HG02678 (cell line): Measurements from ENCODE around the gene SNX27.

Experiments
- ATAC-seq: cut with Tn5 transposase; IDR thresholded peaks from one replicate; pipeline ENCODE4 v1.9.1; 2021; ENCODE audit warnings: mild to moderate bottlenecking, moderate library complexity; ENCODE audit not compliant: unreplicated experiment

Gene SNX27

DNA sequence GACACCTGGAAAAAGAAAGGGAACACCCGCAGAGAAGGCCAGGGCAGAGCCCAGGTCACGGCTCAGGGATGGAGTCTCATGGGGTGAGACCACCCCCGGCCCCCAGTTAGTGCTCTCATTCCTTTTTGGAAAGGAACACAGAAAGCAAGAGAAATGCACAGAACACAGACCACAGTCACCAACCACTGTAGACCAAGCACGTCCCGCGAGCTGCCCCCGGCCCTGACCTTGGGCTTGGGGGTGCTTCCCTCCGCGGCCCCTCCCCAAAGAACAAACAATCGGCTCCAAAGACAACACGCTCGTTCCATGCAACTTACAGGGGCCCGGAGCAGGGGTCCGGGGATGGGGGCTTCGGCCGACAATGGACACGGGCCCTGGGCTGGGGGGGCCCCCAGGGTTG, 92.0 kb downstream of the SNX27 start:
- ATAC-seq = no peak

DNA sequence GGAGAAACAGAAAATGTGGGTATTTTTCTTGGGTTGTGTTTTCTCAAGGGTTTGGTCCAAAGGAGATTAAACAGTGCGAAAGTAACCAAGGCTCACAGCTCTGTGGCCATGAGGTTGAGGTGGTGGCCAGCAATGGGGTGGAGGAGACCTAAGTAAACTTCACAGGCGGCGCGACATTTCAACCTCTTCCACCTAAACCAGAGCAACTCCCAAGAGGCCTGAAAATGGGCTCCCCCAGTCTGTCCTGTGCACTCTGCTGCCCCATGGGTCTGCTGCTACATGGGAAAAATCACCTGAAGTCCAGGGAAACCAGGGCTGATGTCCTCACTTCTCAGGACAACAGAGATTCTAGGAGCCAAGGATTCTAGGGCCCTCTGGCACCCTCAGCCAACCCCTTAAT, 92.4 kb downstream of the SNX27 start:
- ATAC-seq = no peak

DNA sequence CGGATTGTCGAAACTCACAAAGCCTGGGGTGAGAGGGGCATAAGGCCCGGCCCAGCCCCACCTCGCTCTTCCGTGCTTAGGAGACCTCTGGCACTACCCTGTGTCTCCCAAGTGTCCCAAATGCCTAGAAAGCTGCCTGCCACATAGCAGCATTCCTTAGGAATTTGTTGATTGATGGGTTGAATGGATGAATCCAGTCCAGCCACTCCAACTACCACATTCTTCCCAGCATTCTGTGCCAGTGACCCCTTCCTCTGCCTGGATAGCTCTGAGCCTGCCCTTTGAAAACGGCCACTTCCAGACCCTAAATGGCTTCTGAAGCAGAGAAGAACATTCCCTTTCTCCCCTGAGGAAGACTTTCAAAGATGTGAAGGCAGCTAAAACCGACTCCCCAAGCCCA, 93.3 kb downstream of the SNX27 start:
- no peak for ATAC-seq

DNA sequence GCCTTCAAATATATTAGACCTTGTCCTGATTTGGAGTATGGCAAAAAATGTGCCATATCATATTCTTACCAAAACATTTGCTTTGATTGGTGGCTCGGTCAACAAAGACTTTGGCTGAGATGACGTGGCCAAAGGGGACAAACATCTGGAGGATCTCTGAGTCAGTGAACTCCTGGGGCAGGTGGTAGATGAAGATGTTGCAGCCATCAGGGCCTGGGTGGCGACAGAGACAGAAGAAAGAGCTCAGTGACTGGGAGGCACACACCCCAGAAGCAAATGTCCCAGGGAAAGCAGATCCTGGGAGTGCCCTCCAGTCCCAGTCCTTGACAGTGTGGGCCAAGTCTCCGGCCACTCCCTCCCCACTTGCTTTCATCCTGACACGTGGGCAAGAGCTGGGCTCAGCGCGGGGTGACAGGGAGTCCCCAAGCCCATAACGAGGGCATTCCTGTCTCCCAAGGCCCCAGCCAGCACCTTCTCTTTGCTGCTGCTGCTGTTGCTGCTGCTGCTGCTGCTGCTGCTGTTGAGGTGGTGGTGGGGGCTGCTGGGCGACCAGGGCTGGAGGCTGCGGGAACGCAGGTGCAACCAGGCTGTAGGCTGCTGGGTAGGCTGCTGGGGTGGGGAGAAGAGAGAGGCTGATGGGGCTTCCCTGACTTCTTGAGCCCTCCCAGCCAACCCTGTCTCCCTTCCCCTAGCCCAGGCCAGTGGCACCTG, 94.1 kb downstream of the SNX27 start:
- no peak for ATAC-seq

DNA sequence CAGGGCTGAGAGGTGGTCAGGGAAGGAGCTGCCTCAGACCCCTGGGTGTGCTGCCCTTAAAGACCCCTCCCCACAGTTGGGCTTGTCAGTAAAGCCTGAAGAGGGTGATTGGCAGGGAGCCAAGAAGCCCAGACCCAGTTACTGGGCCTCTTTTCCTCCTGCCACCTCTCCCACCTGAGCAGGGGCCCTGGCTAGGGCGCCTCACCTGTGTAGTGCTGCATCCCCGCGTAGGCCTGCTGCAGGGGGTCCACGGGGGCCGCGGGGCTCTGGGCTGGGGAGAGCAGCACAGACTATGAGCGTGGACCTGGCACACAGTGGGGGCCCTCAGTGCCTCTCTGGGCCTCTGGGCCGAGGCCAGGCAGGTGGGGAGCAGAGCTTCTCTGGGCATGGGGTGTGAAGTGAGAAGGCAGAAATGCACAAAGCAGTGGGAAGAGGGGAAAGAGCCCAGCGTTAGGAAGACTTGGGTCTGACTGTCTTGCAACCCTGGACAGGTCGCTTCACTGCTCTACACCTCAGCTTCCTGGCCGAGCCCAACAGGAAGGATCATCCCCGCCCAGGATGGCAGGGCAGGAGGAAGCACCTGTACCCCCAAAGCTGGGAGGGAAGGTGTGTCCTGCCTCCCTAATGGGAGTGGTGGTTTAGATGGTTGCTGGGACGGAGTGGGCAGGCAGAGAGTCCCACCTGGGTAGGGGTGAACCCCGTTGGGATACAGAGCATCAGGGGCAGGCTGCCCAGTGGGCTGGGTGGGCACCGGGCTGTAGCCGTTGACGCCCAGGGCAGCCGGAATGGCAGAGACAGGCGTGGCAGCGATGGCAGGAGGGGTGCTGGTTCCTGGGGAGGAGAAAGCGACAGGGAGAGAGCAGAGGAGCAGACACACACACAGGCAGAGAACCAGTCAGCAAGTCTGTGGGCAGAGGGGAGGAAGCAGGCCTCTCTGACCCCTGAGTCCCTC, 94.9 kb downstream of the SNX27 start:
- ATAC-seq = no peak

DNA sequence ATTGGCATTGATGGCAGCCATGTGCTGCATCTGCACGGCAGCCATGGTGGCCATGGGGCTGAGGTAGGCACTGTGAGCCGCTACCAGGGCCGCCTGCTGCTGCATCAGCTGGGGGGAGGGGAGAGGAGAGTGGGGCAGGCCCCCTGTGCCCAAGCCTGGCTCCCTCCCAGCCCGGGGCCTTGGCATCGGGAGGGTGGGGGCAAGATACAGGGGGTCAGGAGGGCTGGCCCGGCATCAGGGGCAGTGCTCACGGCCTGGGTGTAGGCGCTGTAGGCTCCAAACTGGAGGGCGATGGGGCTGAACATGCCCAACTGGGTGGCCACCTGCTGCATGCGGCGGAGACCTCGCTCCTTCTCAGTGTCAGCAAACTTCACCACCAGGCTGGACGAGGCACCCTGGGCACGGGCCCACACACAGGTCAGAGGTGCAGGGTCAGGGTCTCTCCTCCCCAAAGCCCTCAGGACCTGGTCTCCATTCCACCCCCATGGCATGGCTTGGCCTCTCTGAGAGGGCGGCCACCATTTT, 95.8 kb downstream of the SNX27 start:
- ATAC-seq = no peak

DNA sequence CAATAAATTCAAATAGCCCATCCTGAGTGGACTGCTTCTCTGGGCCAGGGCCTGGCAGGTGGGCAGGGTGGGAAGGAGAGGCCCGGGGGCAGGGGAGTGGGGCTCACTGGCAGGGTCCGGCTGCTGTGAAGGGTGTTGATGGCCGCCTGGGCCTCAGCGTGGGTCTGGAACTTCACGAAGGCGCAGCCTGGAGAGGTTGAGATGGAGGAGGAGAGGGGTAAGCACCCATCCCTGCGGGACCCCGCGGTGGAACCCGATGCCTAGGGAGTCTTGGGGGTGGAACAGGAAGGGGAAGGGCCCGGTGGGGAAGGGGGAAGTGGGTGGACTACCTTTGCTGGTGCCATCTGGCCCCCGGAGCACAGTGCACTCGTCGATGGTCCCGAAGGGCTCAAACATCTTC, 97.0 kb downstream of the SNX27 start:
- no peak for ATAC-seq

DNA sequence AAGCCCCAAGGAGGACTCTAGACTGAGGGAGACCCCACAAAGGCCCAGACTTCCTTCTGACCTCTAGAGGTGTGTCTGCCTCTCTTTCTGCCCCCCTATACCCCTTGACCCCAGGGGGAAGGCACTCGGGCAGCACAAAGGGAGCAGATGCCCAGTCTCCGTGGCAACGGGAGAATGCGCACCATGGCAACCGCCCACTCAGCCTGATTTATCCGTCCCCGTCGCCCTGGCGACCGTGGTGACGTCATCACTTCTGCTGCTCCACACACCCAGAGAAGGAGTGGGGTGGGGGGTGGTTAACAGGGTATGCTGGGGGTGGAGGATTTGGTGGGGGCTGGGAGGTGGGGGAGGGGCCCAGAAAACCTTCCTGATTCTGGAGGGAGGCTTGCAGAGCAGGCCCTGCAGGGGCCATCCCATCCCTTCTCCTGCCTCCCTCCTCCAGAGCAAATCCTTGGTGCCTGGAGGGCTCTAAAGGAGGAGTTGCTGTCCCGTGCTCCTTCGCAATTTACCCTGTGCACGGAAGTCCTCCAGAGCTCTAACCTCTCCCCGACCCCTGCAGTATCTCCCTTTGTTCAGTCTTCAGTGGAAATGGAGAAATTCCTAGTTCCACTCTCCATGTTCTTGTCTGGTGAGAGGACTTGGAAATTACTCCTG, 98.5 kb downstream of the SNX27 start:
- no peak for ATAC-seq

DNA sequence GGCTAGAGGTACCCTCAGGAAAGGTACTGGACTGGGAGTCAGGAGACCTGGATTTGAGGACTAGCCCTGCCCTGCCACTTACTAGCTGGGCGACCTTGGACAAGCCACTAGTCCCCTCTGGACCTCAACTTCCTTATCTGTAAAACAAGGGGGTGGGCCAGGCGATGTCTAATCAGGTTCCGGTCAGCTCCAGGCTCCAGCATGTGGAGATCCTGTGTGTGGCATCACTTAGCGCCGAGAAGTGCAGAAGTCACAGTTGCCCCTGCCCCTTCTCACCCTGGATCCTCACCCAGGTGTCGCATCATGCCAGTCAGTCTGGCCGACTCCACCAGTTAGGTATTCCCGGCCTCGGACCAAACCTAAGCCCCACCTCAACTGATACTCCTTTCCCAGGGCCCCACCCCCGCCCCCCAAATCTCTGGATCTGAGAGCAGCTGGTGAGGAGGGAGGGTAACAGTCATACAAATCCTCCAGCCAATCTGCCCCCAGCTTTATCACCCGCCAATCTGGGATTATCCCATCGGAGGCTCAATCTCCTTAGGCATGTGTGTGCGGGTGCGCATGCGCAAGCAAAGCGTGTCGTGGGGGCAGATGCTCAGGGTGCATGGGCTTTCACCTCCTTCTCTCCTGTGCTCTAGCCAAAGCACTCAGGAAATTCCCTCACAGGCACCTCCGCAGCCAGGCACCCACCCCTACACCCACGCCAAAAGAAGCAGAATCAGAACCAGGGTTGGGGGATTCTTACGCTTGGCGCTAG, 99.4 kb downstream of the SNX27 start:
- no peak for ATAC-seq

DNA sequence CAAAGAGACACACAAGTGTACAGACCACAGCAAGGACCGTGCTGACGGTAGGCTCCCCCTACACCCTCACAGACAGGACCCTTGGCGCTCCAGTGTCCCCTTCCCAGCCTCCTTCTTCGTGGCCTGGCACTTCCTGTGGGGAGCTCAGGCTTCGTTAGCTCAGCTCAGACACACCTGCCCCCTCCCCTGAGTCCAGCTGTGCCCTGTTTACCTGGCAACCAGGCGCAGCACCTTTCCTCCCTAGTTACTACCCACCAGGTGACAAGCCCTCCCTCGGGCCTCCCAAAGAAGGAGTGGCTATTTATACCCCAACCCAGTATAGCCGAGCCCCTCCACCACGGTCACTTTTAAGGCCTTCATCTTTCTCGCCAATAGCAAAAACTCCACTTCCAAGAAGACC, 100.1 kb downstream of the SNX27 start:
- no peak for ATAC-seq

DNA sequence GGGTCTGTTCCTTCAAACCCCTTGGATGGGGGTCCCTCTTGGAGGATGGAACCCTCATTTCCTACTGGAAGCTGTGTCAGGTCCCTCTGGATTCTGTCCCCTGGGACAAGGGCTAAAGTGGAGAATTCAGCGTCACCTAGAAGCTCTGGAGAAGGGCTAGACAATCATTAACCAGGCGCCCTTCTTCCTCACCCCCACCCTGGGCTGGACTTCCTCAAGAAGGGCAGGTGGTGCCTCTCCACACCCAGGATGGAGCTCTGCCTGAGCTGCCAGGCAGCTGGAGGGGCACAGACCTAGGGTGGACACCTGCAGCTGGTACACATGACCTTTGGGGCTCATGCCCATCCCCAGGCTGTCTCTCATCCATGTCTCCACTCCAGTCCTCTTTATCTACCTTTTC, 101.2 kb downstream of the SNX27 start:
- ATAC-seq = no peak

DNA sequence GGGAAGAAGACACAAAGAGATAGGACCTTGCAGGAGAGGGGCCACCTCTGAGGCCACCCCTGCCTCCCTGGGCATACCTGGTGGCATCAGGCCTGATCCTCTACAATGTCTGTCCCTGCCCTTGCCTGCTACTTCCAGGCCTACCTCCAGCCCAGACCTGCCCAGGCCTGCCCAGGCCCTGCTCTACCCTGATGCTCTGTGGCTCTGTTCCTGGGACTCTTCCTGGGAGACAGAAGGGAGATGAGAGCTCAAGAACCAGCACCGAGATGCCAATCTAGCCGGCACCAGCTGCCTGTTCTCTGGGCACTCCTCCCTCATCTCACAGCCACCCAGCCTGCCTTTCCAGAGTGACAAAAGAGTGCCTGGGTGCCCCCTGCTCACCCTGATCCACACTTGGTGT, 102.0 kb downstream of the SNX27 start:
- ATAC-seq = no peak

DNA sequence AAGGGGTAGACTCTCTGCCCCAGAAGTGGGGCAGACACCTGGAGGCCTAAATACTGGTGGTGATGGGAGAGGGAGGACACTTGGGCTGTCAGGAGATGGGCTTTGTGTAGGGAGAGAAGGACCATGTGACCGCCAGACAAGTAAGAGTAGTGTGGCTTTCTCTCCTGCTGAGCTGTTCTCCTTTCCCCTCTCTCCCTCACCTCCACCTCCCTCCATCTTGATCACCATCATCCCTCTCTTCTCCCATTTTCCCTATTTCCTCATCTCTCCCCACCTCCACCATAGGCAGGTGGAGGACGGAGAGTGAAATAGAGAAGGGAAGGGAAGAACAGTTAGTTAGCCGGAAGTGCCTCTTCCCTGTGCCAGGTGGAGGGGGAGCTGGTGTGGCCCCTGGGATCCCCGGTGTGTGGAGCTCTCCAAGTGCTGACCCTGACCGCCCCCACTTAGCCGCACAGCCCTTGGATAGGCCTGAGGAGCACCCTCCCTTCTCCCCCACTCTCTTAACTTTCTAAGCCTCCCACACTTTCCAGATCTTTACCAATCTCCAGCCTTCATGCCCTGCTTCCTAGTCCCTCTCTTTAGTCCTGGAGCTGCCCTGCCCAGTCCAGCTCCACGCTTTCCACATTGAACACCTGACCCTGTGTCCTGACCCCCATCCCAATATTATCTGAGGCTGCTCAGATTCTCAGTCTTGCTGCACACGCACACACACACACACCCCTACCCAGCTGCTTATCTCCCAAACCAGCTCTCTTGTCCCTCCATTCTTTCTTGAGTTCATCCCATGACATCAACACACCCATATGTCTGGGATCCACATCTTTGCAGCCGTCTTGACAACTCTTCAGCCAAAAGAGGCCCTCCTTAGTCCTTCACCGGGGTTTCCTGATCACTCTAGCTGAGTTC, 103.2 kb downstream of the SNX27 start:
- ATAC-seq = no peak

DNA sequence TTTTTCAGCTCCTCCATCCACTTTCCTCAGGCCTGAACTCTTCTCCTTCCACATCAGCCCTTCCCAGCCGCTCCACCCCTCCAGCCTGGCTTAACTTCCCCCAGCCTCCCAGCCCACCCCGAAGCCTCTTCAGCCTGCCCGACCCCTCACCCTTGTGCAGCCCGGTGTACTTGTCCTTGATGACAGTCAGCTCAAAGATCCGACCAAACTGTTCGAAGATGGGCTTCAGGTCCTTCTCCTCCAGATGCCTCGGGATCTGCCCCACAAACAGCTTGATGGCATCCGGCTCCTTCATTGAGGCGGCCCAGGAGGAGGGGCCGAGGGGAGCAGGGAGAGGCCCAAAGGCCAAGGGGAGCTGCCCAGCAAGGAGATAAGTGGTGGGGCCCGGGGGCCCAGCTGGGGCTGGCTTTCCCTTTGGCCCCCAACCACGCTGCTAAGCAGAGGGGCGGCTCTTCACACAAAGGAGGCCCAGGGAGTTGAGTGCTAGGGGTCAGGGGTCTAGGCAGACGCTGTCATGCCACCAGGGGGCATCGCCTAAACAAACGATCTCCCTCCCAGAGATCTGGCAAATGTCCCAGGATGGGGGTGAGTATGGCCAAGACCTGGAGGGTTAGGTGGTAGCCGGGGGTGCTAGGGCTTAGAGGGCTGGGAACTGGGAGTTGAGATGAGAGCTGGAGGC, 104.0 kb downstream of the SNX27 start:
- no peak for ATAC-seq

DNA sequence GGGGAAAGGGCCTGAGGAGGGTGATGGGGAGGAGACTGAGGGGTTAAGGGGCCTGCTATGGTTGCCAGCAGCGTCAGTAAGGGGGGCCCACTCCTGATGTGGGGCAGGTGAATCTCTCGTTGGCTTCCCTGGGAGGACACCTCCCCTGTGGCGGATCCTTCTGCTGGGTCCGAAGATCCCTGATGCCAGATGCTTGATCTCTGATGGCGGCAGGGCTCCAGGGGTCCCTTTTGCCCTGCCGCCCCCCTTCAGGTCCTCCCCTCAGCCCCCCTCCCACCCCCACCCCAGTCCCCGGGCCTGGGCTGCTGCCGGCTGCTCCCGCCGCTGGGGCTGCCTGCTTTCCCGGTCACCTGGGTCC, 104.5 kb downstream of the SNX27 start:
- no peak for ATAC-seq

DNA sequence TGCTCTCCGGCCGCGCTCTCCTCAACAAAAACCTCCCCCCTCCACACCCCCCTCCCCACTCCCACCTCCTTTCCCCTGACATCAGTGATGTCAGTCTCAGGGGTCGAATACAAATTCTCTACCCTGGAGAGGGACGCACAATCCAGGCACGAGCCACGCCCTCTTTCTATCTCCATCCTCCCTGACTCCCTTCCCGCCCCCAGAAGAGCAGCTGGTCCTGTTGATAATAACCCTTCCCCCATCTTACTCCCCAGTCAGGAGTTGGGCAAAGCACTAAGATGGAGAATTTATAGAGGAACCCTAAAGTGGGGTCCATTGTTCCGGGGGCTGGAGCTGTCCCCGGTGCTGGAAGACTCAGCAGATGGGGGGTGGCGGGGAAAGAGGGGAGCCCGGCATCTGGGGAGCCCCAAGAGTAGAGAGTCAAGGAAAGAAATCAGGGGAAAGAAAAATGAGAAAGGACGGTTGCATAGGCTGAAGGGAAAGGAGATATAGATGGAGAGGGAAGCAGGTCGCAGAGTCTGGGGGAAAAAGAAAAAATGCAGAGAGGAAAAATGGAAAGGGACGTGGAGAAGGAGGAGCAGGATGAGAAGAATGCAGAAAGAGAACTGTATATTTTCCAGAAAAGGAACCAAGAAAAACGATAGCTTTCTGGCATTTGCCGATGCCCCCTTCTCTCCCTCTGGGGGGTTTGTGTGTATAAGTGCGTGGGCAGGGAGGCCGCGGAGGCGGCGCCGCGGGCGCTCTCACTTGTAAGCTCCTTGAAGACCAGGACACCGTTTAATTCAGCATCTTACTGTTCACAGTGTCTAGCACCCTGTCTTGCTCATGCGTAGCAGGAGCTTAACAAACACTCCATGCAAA, 105.2 kb downstream of the SNX27 start, which contains the start of gene CELF3:
Gene CELF3 (minus strand): TSS at position 33 of the 861 bp plus-strand sequence. CDS start 783 bp downstream, outside the sequence.
- no peak for ATAC-seq

DNA sequence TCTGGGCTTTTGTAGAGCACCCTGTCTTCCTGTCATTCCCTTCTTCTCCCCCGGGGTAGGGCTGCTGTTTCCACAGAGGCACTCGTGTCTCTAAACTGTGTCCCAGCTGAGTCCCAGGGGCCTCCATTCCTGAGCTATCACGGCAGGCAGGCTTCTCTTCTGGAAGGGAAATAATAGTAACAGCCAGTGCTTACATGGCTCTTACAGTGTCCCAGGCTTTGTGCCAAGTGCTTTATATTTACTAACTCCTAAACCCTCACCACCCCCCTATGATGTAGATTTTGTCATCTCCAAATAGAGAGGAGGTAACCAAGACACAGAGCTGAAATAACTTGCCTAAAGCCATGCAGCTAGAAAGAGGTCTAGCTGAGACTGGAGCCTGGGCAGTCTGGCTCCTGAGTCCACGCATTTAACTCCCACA, 106.2 kb downstream of the SNX27 start:
- no peak for ATAC-seq

DNA sequence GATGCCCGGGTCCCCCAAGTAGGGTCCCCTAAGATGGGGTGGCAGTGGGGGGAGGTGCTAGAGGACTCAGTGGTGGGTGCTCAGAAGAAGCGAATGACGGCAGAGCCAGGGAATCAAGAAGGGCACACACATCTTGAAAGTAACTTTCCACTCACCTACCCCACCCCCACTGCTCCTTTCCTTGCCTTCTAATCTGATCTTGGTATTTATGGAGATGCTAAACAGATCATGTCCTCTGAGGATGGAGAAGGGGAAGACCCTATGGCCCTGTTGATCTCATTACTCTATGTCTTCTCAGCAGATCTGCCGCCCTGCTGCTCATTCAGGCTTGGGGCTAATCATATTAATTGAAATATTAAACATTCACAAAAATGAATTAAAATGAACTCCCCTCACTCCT, 106.8 kb downstream of the SNX27 start:
- ATAC-seq = no peak
